ENCODE measurements around the gene RERE.

Gene RERE

DNA sequence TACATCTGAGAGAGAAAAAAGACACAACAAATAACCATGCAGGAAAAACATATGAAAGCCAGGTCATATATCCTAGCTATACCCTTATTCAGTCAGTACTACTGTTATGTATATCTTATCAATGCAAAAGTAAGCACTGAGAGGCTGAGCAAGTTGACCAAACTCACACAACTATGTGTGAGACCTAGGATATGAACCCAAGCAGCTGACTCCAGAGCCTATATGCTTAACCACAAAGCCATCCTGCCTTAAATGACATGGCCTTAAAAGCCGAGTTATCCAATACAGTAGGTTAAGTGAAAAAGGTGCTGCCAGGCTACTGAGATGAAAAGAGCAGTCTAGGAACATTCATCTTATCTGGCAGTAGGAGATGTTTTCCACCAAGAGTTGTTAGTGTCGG, 151.6 kb downstream of the RERE start:
- DNase-seq (ENCODE audit: low read depth), result no peak

DNA sequence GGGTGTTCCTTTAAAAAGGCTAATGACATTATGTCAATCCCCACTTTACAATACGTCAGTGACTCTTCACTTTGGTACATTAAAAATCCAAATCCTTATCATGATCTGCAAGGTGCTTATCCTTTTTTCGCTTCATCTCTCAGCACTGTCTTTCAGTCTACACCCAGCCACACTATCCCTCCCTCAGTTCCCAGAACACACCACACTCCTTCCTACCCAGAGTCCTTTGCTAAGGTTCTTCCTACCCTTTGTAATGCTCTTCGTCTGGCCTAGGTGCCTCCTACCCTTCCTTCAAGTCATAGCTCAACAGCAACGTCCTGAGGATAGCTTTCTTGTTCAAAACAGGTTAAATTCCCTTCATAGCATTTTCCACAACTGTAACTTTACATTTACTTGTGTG, 152.6 kb downstream of the RERE start:
- no peak for DNase-seq (ENCODE audit: low read depth)

DNA sequence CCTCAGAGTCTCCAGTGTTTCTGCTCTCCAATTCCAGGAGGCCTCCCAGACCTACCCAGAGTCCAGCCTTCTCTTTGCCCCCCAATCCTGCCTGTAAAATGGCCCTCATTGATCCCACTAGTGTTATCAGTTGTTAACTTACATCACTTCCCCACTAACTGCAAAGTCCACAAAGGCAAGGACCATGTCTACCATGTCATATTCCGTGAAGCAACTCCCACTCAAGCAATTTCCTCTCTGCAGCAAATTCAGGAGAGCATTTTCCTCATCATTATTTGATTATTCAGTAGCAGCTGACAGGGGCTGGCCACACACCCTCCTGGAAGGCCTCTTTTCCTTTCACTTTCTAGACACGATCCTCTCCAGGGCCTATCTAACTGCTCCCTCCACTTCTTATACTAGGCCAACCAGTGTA, 153.5 kb downstream of the RERE start:
- DNase-seq (ENCODE audit: low read depth), result peak; percentile 63

DNA sequence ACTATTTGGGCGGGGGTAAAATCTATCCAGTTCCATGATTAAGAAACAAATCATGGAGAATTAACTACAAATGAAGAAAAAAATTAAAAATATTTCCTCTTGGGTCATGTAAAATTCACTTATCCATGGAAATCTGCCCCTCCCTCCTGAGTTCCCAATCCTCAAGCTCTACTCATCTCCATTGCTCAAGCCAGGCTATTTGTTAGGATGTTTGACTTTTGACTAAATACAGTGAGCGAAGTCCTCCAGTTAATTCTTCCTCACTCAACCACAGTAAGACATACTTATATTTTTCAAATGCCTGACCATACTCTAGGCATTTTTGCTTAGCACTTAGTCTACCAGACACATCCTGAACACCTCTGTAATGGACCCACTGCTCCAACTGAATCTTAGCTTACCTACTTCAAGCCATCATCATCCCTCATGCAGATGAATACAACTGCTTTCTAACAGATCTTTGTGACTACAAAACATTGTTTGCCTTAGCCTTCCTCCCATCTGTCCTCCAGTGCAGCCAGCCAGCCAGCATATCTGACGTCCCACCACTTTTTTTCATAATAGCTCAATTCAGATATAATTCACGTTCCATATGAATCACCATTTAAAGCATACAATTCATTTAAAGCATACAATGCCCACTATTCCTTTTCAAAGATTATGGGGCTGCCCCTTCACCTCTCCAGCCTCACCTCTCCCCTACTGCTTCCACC, 154.2 kb downstream of the RERE start:
- DNase-seq (ENCODE audit: low read depth), result no peak

GRCh38 chr1:8662380-8663072, 154.9 kb downstream of the RERE start:
- DNase-seq (ENCODE audit: low read depth), result no peak

GRCh38 chr1:8661185-8662110, 156.0 kb downstream of the RERE start:
- DNase-seq (ENCODE audit: low read depth), result peak; percentile 92

DNA sequence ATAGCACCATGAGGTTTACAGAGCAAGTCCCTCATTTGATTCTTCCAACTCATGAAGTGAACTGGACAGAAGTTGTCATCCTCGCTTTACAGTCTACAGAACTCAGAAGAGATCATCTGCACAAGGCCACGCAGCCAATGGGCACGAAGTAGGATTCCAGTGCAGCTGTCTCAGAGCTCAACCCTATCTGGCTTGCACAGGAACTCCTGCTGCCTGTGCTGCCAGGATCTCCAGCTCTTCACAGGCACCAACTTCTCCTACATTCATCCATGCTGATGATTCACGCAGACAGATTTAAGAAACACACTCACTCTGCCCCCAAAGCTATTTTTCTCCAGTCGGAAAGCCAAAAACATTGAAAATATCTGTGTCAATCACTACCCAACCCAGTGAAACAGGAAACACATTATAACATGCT, 157.0 kb downstream of the RERE start:
- peak; percentile 93 for DNase-seq (ENCODE audit: low read depth)

DNA sequence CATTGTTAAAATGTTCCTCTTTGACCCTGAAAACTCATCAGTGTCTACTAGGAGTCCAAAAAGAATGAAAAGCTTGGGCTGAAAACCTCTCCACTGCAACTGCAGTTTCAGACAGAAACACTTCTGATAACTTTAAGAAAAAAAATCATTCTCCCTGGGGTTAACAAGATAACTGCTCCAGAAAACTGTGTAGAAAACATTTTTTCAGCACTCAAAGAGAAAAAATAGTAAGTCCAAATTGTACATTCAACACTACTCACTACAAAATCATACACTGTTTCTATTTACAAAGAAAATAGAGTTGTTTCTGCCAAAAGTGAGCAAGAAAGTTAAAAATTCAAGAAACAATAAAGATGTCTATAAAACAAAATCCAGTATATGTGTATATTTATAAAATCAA, 157.8 kb downstream of the RERE start:
- no peak for DNase-seq (ENCODE audit: low read depth)

GRCh38 chr1:8653878-8654277, 163.6 kb downstream of the RERE start:
- no peak for DNase-seq (ENCODE audit: low read depth)

DNA sequence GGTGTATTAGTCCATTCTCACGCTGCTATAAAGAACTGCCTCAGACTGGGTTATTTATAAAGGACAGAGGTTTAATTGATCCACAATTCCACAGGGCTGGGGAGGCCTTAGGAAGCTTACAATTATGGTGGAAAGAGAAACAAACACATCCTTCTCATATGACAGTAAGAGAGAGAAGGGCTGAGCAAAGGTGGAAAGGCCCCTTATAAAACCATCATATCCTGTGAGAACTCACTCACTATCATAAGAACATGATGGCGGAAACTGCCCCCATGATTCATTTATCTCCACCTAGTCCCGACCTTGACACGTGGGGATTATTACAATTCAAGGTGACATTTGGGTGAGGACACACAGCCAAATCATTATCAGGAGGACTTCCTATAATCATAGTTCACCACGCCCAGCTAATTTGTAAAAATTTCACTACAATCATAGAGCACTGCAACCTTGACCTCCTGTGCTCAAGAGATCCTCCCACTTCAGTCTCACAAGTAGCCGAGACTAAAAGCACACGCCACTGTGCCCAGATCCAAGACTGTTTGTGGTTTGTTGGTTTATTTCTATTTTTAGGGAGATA, 164.9 kb downstream of the RERE start:
- DNase-seq (ENCODE audit: low read depth), result no peak

DNA sequence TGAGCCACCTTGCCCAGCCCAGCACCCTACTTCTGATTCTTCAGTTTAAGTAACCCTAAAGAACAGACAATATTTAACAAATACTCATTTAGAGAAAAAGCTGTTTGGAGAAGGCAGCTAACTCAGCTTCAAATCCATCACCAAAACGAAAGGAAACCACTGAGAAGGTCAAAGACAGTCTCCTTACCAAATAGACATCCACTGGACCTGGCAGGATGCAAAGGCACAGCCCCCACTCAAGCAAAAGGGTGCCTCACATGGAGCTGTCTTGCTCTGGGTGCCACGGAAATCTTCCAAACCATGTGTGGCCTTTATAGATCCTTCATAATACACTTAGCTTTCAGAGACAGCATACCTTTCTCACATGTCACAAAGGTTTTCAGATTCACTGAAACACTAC, 165.5 kb downstream of the RERE start:
- DNase-seq (ENCODE audit: low read depth), result no peak

DNA sequence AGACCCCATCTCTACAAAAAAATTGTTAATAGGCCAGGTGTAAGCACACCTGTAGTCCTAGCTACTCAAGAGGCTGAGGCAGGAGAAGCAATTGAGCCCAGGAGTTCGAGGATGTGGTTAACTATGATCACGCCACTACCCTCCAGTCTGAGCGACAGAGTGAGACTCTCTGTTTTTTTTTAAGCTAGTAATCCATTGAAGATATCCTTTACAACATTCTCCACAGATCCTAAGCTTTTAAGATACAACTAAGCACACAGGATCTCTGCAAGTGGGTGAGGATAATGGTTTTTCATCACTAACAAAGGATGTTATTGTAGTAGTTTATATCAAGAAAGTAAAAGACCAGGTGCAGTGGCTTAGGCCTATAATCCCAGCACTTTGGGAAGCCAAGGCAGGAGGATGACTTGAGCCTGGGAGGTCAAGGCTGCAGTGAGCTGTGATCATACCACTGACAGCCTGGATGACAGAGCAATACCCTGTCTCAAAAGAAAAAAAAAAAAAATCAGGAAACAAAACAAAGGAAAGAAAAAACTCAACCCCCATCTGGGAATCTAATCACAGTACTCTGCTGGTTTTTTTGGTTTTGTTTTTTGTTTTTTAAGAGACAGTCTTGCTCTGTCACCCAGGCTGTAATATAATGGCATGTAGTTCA, 166.1 kb downstream of the RERE start:
- no peak for DNase-seq (ENCODE audit: low read depth)

DNA sequence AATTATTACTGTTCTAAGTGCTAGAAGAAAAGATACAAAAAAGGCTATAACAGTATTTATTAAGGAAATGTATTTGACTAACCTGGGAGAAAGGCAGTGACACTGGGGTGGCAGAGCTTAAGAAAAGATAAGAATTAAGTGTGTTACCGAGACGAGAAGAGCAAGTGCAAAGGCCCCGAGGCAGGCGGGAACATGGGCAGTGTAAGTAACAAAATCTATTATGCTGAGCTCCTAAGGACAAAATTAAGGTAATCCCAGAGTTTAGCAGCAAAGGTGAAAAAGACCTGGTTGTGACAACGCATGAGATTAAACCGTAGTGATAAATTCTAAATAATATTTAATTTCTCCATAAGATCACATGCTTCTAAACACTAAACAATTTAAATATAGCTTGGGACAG, 167.6 kb downstream of the RERE start:
- no peak for DNase-seq (ENCODE audit: low read depth)

DNA sequence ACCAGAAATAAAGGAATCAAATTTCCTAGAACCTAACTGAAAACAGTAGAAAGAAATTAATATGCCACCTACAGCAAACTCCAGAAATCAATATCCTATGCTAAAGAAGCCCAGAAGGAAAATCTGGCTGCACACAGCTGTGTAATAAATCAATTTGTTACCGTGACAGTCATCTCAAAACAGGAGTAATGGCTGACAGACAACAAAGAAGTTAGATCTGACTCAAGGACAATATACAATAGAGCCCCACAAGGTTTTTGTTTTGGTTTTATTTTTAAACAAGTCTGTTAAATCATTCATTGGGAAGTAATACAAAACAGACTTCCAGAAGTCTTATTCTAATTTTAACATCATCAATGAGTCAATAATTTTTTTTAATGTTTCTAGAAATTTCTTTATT, 168.4 kb downstream of the RERE start:
- no peak for DNase-seq (ENCODE audit: low read depth)

DNA sequence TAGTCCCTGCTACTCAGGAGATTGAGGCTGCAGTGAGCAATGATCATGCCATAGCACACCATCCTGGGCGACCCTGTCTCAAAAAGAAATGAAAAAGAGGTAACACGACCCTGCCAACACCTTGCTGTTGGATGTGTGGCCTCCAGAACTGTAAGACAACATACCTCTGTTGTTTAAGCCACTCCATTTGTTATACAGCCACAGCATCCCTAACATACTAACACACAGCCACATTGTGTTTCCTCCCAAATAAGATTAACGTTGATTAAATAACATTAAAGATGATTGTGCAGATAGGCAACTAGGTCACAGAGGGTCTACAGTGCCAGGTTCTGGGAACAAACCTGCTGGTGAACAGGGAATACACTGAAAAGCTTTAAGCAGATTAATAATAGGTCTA, 170.4 kb downstream of the RERE start:
- DNase-seq (ENCODE audit: low read depth), result no peak

- DNase-seq (ENCODE audit: low read depth), result no peak
Observed at GRCh38 chr1:8646189-8646588, 171.3 kb downstream of the RERE start.

DNA sequence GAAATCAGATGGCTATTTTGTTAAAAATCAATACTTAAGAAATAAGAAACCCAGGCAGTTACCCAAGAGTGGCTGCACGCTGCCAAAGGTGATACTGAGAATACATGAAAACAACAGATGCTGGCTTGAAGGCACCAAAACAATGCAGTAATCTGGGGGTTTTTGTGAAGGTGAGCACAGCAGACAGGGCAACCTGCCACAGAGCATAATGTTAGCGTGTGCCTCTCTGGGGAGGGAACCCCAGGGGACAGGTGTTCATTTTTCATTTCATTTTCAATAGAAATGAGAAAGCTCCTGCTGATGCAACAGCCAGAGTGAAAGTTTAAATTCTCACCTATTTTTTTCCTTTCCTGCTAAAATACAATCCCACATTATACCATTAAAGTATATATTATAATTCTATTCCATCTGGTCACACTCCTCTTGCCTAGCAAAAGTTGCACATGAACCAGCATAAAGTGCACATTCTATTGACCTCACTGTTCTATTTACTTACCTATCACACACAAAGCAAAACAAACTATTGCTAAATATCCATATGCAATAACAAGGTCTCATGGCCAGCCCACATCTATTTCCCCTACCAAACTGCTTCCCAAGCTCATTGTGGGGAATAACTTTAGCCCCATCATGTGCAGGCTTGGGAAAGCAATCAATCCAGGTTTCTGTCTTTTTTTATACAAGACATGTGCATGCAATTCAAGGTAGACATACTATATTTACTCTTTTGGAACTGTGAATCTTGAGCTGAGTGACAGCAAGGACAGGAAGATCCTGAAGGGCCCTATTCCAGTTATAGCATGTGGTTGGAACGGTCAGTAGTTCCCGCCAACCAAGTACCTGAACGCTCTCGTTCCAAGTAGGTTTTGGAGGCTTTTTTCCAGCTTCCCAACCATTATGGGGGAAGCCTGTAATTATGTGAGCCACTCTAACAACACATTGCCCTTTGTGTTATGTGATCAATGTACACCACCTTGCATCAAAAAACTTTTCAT, 173.6 kb downstream of the RERE start:
- no peak for DNase-seq (ENCODE audit: low read depth)

GRCh38 chr1:8642114-8642513, 175.3 kb downstream of the RERE start:
- DNase-seq (ENCODE audit: low read depth), result no peak

DNA sequence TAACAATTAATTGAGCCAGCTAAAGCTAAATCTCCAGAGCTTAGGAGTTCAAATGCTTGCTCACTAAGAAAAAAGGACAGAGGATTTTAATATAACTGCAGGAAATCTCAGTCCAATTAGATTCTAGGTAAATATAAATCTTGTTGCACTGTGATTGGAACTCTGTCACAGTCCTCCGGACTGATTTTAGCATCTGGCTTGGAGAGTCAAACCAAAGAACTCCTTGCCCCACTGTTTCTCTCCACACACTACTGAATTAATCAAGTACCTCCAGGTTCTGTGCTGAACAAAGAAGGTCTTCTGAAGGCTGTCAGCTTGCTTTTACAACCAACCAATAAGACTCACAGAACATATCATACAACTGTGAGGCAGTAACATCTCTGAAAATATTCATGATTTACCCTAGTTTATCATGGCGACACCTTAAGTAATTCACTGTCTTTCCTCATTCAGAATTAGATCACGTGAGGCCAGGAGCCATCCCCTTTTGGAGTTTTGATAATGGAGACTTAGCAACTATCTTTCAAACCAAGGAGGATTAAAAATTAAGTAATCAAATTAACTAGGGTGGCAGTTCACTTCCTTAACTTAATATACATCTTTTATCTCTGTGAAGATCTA, 176.0 kb downstream of the RERE start:
- no peak for DNase-seq (ENCODE audit: low read depth)

- no peak for DNase-seq (ENCODE audit: low read depth)
Observed at GRCh38 chr1:8640950-8641349, 176.5 kb downstream of the RERE start.
